Neural progenitor cell (in vitro differentiated cells): ENCODE measurements around the gene PEF1.

Experiments
- EZH2phosphoT487 ChIP-seq: fragments of 200-600 bp; sonication (generic); IDR thresholded peaks from 2 replicates; pipeline ENCODE4 v1.6.1; 2017; ENCODE audit warnings: antibody characterized with exemption
- TF ChIP-seq, protein P1 (sequence below): fragments of 200-600 bp; sonication (generic); IDR thresholded peaks from 2 replicates; pipeline ENCODE4 v1.5.1; 2017; ENCODE audit warnings: antibody characterized with exemption, mild to moderate bottlenecking

DNA sequence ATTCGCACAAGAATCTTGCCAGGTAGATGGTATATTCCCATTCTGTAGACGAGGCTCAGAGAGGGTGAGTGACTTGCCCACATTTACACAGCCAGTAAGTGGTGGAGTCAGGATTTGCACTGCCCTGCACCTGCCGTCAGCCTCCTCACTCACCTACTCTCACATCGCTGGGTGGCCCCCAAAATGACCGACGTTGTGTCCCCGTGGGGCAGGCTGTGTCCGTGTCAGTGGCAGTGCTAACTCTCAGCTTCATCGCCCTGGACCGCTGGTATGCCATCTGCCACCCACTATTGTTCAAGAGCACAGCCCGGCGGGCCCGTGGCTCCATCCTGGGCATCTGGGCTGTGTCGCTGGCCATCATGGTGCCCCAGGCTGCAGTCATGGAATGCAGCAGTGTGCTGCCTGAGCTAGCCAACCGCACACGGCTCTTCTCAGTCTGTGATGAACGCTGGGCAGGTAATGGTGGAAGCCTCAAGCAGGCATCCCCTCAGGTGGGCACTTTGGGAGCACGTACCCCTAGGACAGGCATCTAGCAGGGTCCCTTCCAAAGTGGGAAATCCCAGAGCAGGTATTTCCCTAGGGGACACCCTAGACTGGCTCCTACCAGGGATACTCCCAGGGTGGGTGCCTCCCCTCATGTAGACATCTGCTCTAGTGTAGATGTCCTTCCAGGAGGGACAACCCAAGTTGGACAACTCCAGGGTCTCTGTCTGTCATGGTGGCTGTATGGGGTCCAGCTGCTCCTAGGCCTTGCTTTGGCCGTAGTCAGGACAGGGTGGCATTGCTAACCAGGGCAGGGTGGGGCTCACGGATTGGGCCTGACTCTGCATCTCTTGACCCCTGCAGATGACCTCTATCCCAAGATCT, 23.8 kb downstream of the PEF1 start:
- TF ChIP-seq, protein P1, sequence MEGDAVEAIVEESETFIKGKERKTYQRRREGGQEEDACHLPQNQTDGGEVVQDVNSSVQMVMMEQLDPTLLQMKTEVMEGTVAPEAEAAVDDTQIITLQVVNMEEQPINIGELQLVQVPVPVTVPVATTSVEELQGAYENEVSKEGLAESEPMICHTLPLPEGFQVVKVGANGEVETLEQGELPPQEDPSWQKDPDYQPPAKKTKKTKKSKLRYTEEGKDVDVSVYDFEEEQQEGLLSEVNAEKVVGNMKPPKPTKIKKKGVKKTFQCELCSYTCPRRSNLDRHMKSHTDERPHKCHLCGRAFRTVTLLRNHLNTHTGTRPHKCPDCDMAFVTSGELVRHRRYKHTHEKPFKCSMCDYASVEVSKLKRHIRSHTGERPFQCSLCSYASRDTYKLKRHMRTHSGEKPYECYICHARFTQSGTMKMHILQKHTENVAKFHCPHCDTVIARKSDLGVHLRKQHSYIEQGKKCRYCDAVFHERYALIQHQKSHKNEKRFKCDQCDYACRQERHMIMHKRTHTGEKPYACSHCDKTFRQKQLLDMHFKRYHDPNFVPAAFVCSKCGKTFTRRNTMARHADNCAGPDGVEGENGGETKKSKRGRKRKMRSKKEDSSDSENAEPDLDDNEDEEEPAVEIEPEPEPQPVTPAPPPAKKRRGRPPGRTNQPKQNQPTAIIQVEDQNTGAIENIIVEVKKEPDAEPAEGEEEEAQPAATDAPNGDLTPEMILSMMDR: no peak
- no peak for TF ChIP-seq EZH2phosphoT487
